ENCODE data around the gene DEFB114.

DEFB114 gene

DNA sequence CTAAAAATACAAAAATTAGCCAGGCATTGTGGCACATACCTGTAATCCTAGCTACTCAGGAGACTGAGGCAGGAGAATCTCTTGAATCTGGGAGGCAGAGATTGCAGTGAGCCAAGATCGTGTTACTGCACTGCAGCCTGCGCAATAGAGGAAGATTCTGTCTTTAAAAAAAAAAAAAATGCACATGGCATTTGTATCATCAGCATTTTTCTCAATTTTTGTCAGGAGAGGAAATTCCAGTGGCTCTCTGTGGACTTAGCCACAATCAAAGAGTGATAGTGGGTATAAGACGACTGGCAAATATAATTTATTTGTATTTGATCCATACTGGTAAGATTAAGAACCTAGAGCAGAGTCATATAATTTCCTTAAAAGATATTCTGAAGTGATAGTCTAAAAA is 28.6 kb downstream of the DEFB114 start:
- no peak for DNase-seq (ENCODE audit: low read depth)

DNA sequence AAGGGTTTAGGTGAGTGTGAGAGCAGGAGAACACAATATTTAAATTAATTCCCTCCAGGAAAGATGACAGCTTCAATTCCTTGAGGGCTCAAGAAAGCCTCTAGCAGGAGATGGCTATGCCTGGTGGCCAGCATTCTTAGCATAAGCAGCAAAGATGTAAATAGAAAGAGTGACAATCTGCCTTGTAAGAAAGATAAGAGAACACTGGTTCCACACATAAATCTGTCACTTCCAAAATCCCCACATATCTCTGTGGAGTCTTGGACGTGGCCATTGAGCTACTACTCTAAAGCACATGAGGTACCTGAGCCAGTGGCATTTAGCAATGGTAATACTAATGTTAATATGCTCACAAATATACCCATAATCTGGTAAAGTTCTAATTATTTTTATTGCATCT is 29.2 kb downstream of the DEFB114 start:
- no peak for DNase-seq (ENCODE audit: low read depth)

DNA sequence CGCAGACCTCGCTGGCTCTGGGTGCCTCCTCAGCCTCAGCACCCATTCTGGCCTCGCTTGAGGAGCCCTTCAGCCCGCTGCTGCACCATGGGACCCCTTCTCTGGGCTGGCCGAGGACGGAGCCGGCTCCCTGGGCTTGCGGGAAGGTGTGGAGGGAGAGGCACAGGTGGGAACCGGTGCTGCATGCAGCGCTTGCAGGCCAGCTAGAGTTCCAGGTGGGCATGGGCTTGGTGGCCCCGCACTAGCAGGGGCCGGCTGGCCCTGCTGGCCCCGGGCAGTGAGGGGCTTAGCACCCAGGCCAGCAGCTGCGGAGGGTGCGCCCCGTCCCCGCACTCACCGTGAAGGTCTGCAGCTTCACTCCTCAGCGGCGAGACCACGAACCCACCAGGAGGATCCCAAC is 30.4 kb downstream of the DEFB114 start:
- no peak for DNase-seq (ENCODE audit: low read depth)

DNA sequence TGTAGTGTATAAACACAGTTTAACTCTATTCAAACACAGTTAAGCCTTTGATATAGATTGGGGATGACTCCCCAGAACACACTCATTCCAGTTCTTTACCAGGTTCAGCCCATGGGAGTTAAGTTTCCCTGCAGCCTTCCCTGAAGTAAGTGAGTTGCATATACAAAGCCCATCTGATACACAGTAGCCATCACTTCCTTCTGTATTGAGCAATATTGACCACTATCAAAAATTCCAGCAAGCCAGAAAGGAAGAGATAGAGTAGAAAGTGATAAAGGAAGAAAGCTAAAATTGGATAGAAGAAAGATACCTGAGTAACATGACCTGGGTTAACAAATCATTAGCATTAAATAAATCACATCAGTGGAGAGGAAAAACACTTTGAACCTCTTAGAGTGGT is 34.6 kb downstream of the DEFB114 start:
- DNase-seq (ENCODE audit: low read depth), result no peak

DNA sequence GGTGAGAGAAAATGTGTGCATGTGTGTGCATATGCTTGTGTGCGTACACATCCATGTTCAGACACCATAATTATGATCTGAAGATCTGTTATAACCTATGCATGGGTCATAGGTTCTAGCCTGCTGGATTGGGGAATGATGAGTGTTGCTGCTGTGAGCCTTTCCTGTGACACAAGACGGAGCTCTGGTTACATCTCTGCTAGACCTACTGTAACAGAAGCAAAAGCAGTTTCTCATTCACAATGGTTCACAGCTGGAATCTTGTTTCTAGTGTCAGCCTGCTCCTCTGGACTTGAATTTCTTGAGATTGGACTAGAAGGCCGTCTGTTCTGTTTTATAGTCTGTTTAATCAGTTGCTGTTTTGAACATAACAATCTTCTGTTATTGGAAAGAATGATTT is 40.1 kb downstream of the DEFB114 start:
- DNase-seq (ENCODE audit: low read depth), result no peak

DNA sequence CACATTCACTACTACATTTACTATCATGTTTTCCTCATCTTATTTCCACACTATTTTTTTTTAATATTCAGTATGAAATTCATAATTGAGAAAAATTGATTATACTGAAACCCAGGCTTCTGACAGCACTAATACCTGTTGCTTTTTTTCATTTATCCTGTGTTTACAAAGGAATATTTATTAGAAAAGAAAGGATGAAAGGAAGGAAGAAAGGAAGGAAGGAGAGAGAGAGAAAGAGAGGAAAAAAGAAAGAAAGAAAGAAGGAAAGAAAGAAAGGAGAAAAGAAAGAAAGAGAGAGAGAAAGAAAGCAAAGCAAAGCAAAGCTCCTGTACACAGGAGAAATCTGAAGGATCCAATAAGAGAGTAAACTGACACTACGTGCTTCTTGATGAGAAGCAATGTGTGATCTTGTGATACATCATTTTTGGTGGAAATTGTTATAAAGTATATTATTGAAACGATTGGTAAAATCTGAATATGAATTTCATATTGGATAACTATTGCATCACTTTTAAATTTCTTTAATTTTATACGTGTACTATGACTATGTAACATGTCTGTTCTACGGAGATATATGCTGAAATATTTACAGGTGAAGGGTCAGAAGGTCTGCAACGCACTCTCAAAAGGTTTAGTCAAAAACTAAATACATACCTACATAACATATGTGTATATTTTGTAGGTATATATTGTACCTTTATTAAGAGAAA is 43.9 kb downstream of the DEFB114 start:
- no peak for DNase-seq (ENCODE audit: low read depth)

DNA sequence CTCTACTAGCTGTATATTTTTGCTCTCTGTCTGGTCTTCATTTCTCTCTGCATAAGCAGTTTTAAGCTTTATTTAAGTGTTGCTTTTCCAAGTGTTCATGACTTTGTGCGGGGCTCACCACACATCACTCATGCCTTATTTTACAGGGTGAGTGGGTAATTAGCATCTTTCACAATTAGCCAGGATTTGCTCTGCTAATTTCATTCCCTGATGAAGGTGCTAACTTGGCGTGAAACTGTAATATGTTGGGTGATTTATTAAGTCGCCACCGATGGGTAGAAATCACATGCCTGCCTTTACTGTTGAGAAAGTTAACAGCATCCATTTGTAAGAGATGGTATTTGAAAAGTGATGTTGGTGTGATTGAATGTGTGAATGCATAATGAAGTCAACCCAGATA is 44.7 kb downstream of the DEFB114 start:
- no peak for DNase-seq (ENCODE audit: low read depth)

DNA sequence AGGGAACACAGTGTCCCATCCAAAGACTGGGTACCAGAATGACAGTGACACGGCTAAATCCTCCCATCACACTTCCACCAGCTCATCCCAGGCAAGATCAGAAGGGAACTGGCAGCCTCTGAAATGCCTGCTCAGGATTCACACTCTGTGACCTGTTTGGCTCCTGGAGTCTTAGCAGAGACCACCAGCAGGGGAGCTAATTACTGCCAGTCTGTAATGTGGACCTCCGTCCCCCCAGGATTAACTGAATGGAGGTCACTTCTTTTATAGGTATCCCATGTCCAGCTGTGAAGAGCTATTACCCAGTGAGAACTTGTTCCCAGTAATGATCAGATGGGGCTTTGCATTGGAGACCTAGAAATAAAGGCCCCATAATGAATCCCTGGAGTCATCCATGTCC is 45.2 kb downstream of the DEFB114 start:
- DNase-seq (ENCODE audit: low read depth), result no peak

DNA sequence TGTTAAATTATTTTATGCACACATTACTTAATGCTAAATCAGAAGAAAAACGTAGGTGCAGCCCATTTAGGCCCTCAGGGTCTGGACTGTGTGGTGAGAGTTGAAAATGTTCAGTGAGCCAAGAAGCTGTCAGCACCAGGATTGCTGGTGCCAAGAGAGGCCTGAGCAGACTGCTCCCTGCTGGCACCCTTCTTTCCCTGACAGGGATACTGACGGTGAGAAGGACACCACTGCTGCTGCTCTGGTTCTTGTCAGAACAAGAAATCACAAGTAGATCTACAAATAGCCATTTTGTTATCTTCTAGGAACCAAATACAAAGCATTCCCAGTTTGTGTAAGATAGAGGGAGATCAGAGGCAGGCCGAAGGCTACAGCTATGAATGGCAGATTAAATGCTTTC is 48.9 kb downstream of the DEFB114 start:
- no peak for DNase-seq (ENCODE audit: low read depth)

DNA sequence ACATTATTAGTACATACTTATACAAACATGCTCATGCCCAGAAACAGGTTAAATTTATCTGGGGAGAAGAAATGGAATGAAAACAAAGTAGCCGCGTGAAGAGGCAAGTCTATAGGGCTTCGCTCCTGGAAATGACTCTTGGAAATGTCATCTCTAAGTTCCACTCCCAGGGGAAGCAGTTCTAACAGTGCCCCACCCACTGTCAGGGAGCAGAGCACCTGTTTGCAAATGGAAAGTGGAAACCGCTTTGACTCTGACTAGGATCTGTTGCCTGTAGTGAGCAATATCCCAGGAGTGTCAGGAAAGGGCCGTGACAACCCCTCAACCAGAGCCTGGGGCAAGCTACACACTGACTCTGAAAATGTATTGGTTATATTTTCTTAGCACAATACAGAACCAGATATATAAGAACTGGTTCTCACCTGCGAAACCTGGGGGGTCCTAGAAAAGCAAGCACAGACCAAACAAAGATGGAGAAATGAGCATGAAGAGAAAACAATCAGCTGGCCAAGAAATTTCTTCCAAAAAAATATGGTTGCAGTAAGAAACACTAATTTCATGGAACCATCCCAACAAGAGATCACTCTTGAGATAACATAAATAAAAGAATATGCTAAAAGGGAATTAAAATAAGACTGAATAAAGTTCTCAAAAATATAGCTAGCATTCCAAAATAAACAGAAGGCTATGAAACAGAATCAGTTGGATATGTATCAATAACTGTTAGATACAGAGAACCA is 50.2 kb downstream of the DEFB114 start:
- DNase-seq (ENCODE audit: low read depth), result no peak

DNA sequence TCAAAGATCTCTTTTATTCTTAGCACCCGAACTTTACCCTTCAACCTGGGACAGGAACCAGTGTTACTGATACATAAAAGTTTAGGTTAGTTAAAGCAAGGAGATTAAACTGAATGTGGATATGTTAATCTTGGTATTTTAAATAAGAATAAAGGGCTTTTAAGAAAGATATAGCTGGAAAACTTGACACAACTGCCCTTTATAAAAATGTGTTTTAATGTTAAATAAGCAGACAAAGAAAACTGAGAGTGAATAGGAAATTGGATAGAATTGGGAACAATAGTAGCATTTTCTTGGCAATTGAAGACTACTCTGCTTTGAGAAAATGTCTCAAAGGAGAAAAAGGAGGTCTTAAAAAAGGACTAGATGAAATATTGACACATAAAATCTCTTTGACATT is 51.8 kb downstream of the DEFB114 start:
- DNase-seq (ENCODE audit: low read depth), result no peak

DNA sequence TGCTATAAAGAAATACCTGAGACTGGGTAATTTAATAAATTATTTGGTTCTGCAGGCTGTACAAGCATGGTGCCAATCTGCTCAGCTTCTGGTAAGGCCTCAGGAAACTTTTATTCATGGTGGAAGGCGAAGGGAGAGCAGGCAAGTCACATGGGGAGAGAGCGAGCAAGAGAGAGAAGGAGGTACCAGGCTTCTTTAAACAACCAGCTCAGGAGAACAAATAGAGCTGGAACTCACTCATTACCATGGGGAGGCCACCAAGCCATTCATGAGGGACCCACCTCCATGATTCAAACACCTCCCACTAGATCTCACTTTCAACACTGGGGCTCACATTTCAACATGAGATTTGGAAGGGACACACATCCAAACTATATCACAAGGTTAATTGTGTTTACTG is 52.7 kb downstream of the DEFB114 start:
- no peak for DNase-seq (ENCODE audit: low read depth)

Data from stimulated activated CD8-positive, alpha-beta memory T cell treated with anti-CD3 and anti-CD28 coated beads, Interleukin-15, amount 100 ng/mL, for 24 hours (primary cell).